ENCODE measurements around the gene NSUN6.

NSUN6 gene

GRCh38 chr10:18565006-18565405 lies 86.4 kb downstream of the NSUN6 start:
- ATAC-seq (no peak), DNase-seq (ENCODE audit: low spot score in 2 of 2) (no peak)
- no peak overlapping the region for H3K4me3 Mint-ChIP-seq
- no peak overlapping the region for H3K27ac Mint-ChIP-seq
- H3K9me3 Mint-ChIP-seq: no peaks in the 10 kb centered on the region
- H3K36me3 Mint-ChIP-seq: no peaks in the 10 kb centered on the region
- H3K4me1 Mint-ChIP-seq: no peaks in the 10 kb centered on the region

- H3K4me3 Mint-ChIP-seq: no peak overlapping the region
- no peaks in the 10 kb centered on the region for H3K4me1 Mint-ChIP-seq
- no peak overlapping the region for H3K27ac Mint-ChIP-seq
- DNase-seq (ENCODE audit: low spot score in 2 of 2) (no peak), ATAC-seq (no peak)
- no peaks in the 10 kb centered on the region for H3K9me3 Mint-ChIP-seq
- no peaks in the 10 kb centered on the region for H3K36me3 Mint-ChIP-seq
These were observed 88.2 kb downstream of the NSUN6 start for GRCh38 chr10:18563003-18563726.

- H3K27ac Mint-ChIP-seq: no peak overlapping the region
- H3K36me3 Mint-ChIP-seq: no peaks in the 10 kb centered on the region
- no peaks in the 10 kb centered on the region for H3K4me1 Mint-ChIP-seq
- ATAC-seq: no peak
- no peaks in the 10 kb centered on the region for H3K9me3 Mint-ChIP-seq
- H3K4me3 Mint-ChIP-seq: no peak overlapping the region
- DNase-seq (ENCODE audit: low spot score in 2 of 2): no peak
These were observed 89.4 kb downstream of the NSUN6 start for GRCh38 chr10:18561861-18562551.

GRCh38 chr10:18557960-18558359 lies 93.4 kb downstream of the NSUN6 start:
- H3K36me3 Mint-ChIP-seq: no peaks in the 10 kb centered on the region
- DNase-seq (ENCODE audit: low spot score in 2 of 2) (no peak), ATAC-seq (no peak)
- H3K4me3 Mint-ChIP-seq: no peak overlapping the region
- no peak overlapping the region for H3K27ac Mint-ChIP-seq
- no peaks in the 10 kb centered on the region for H3K9me3 Mint-ChIP-seq
- no peaks in the 10 kb centered on the region for H3K4me1 Mint-ChIP-seq

- DNase-seq (ENCODE audit: low spot score in 2 of 2) (no peak), ATAC-seq (no peak)
- H3K9me3 Mint-ChIP-seq: no peaks in the 10 kb centered on the region
- no peaks in the 10 kb centered on the region for H3K4me1 Mint-ChIP-seq
- no peak overlapping the region for H3K4me3 Mint-ChIP-seq
- no peaks in the 10 kb centered on the region for H3K36me3 Mint-ChIP-seq
- H3K27ac Mint-ChIP-seq: no peak overlapping the region
These were observed 94.8 kb downstream of the NSUN6 start for GRCh38 chr10:18556522-18557147.

- no peaks in the 10 kb centered on the region for H3K9me3 Mint-ChIP-seq
- H3K4me1 Mint-ChIP-seq: no peaks in the 10 kb centered on the region
- no peak overlapping the region for H3K27ac Mint-ChIP-seq
- DNase-seq (ENCODE audit: low spot score in 2 of 2) (no peak), ATAC-seq (no peak)
- peaks cover 11% of the 10 kb centered on the region for H3K36me3 Mint-ChIP-seq
- no peak overlapping the region for H3K4me3 Mint-ChIP-seq
These were observed 96.9 kb downstream of the NSUN6 start for GRCh38 chr10:18554479-18554878.

GRCh38 chr10:18551473-18551872 lies 99.9 kb downstream of the NSUN6 start:
- Mint-ChIP-seq H3K4me3 (no peak overlapping the region), H3K27ac (no peak overlapping the region), H3K4me1 (no peaks in the 10 kb centered on the region), H3K9me3 (no peaks in the 10 kb centered on the region), H3K36me3 (peaks cover 26% of the 10 kb centered on the region)
- ATAC-seq: no peak
- DNase-seq (ENCODE audit: low spot score in 2 of 2): no peak

- Mint-ChIP-seq H3K4me3 (no peak overlapping the region), H3K27ac (no peak overlapping the region), H3K4me1 (no peaks in the 10 kb centered on the region), H3K36me3 (peaks cover 47% of the 10 kb centered on the region), H3K9me3 (no peaks in the 10 kb centered on the region)
- ATAC-seq (no peak), DNase-seq (ENCODE audit: low spot score in 2 of 2) (no peak)
These were observed 102.3 kb downstream of the NSUN6 start for GRCh38 chr10:18549105-18549504.

GRCh38 chr10:18545621-18546305 lies 105.6 kb downstream of the NSUN6 start:
- Mint-ChIP-seq H3K36me3 (peaks cover 65% of the 10 kb centered on the region), H3K9me3 (no peaks in the 10 kb centered on the region), H3K27ac (no peak overlapping the region), H3K4me3 (no peak overlapping the region), H3K4me1 (no peaks in the 10 kb centered on the region)
- no peak for ATAC-seq
- no peak for DNase-seq (ENCODE audit: low spot score in 2 of 2)

- peaks cover 61% of the 10 kb centered on the region for H3K36me3 Mint-ChIP-seq
- no peak overlapping the region for H3K27ac Mint-ChIP-seq
- DNase-seq (ENCODE audit: low spot score in 2 of 2): no peak
- no peak for ATAC-seq
- H3K4me1 Mint-ChIP-seq: no peaks in the 10 kb centered on the region
- H3K4me3 Mint-ChIP-seq: no peak overlapping the region
- H3K9me3 Mint-ChIP-seq: no peaks in the 10 kb centered on the region
These were observed 108.6 kb downstream of the NSUN6 start for GRCh38 chr10:18542832-18543231.

- Mint-ChIP-seq H3K9me3 (no peaks in the 10 kb centered on the region), H3K27ac (no peak overlapping the region), H3K4me3 (no peak overlapping the region), H3K4me1 (no peaks in the 10 kb centered on the region), H3K36me3 (peaks cover 50% of the 10 kb centered on the region)
- DNase-seq (ENCODE audit: low spot score in 2 of 2) (no peak), ATAC-seq (no peak)
These were observed 111.2 kb downstream of the NSUN6 start for GRCh38 chr10:18540195-18540594.

GRCh38 chr10:18539335-18539734 lies 112.1 kb downstream of the NSUN6 start:
- Mint-ChIP-seq H3K9me3 (no peaks in the 10 kb centered on the region), H3K4me3 (no peak overlapping the region), H3K36me3 (peaks cover 41% of the 10 kb centered on the region), H3K27ac (no peak overlapping the region), H3K4me1 (no peaks in the 10 kb centered on the region)
- ATAC-seq: no peak
- no peak for DNase-seq (ENCODE audit: low spot score in 2 of 2)

GRCh38 chr10:18533896-18534295 lies 117.5 kb downstream of the NSUN6 start:
- H3K4me1 Mint-ChIP-seq: no peaks in the 10 kb centered on the region
- H3K4me3 Mint-ChIP-seq: no peak overlapping the region
- DNase-seq (ENCODE audit: low spot score in 2 of 2) (no peak), ATAC-seq (no peak)
- no peaks in the 10 kb centered on the region for H3K9me3 Mint-ChIP-seq
- H3K36me3 Mint-ChIP-seq: peaks cover 5% of the 10 kb centered on the region
- no peak overlapping the region for H3K27ac Mint-ChIP-seq

GRCh38 chr10:18532881-18533535 lies 118.4 kb downstream of the NSUN6 start:
- H3K36me3 Mint-ChIP-seq: peaks cover 5% of the 10 kb centered on the region
- no peak overlapping the region for H3K27ac Mint-ChIP-seq
- no peak for ATAC-seq
- no peak for DNase-seq (ENCODE audit: low spot score in 2 of 2)
- no peak overlapping the region for H3K4me3 Mint-ChIP-seq
- no peaks in the 10 kb centered on the region for H3K9me3 Mint-ChIP-seq
- no peaks in the 10 kb centered on the region for H3K4me1 Mint-ChIP-seq

- Mint-ChIP-seq H3K9me3 (no peaks in the 10 kb centered on the region), H3K36me3 (no peaks in the 10 kb centered on the region), H3K4me1 (no peaks in the 10 kb centered on the region), H3K27ac (no peak overlapping the region), H3K4me3 (no peak overlapping the region)
- no peak for ATAC-seq
- no peak for DNase-seq (ENCODE audit: low spot score in 2 of 2)
These were observed 123.1 kb downstream of the NSUN6 start for GRCh38 chr10:18528292-18528691.

All from stimulated activated effector memory CD8-positive, alpha-beta T cell treated with anti-CD3 and anti-CD28 coated beads, Interleukin-12 subunit alpha, Interleukin-12 subunit beta, amount 100 ng/mL, for 72 hours (primary cell).